ENCODE measurements around the gene HMX1.

HMX1 gene

DNA sequence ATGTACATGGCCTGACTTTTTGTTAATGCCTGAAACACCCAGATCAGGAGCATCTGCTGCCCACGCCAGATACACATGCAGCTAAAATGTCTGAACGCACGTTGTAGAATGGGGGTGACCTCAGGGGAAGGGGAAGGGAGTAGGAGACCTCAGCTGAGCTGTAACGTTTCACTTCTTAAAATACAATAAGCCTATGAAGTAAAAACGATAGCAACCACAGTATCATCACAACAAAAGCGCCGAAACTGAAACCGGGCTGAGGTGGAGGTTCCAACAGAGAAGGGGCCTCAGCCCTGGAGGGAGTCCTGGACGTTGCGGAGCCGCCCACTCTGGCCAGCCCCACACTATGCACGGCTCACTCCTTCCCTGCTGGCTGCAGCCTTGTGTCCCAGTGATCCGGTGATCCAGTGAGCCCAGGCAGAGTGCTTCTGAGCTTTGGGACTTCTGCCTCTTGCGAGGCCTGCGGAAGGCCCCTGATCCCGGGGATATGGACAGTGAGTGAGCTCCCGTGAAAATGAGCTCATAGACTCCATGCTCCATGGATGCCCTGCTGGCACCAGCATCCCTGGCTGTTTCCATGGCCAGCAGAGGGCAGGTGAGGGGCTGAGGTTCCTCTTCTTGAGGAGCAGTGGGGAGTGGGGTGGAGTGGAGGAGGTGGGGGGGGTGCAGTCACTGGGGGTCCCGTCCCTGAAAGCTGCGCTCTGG lies 52.0 kb downstream of the HMX1 start:
- DNase-seq (ENCODE audit: low spot score): no peak

GRCh38 chr4:8819019-8819418 lies 52.6 kb downstream of the HMX1 start:
- no peak for DNase-seq (ENCODE audit: low spot score)

DNA sequence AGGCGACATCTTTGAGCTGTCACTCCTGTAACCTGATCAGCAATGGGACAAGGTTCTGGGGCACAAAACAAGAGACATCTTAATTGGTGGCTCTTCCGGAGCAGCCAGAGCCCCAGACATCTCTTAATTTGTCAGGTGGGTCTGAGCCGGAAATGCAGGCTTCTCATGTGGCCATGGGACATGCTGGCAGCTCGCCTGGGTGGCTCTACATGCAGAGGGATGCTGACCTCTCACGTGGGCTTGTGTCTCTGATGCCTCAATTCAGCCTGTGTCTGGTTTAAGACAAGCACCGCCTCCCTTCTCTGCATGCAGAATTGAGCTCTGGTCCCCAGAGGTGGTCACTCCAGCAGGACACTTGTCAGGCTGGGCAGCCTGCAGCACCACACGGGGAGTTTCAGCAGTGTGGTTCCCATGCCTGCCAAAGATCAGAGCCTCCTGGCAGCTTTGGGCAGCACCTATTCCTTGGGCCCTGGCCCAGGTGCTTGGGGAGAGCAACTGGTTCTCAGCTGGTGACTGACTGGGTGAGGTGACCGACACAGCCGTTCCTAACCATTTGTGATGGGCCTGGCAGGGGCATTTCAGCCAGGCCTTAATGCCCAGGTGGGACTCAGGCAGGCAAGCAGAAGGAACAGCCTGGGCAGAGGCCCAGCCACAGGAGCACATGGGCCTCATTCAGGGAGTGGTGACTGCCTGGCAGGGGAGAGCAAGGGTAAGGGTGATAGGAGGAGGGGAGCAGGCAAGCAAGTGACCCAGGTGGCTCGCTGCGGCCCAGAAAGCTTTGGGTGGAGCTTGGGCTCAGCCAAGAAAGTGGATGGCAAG lies 53.4 kb downstream of the HMX1 start:
- no peak for DNase-seq (ENCODE audit: low spot score)

GRCh38 chr4:8817813-8818062 lies 53.9 kb downstream of the HMX1 start:
- no peak for DNase-seq (ENCODE audit: low spot score)

GRCh38 chr4:8817096-8817812 lies 54.4 kb downstream of the HMX1 start:
- no peak for DNase-seq (ENCODE audit: low spot score)
